ENCODE measurements around the gene GMPR2. TPM values are rescaled to one million over a fixed set of nuclear protein-coding genes. Genes with fewer than 3 reads are reported as not detected.
A peak's percentile ranks its signal among the peaks of the same experiment; 100 is the strongest.

GMPR2 gene
- total RNA-seq, 1 donor: 87.7 TPM

- no peak for TF ChIP-seq CTCF (IDR thresholded peaks at IDR 0.05; ENCODE audit: insufficient read depth, low read depth, low read length)
- no peak for DNase-seq (ENCODE audit: low read depth)
- H3K4me3 ChIP-seq (ENCODE audit: low read depth, low read length): peak overlapping the region; percentile 84
Observed at GRCh38 chr14:24194186-24194872, 38.4 kb upstream of the GMPR2 start.

GRCh38 chr14:24194873-24195185, 37.9 kb upstream of the GMPR2 start:
- DNase-seq (ENCODE audit: low read depth): no peak
- no peak for TF ChIP-seq CTCF (IDR thresholded peaks at IDR 0.05; ENCODE audit: insufficient read depth, low read depth, low read length)
- H3K4me3 ChIP-seq (ENCODE audit: low read depth, low read length): peak overlapping the region; percentile 84

DNA sequence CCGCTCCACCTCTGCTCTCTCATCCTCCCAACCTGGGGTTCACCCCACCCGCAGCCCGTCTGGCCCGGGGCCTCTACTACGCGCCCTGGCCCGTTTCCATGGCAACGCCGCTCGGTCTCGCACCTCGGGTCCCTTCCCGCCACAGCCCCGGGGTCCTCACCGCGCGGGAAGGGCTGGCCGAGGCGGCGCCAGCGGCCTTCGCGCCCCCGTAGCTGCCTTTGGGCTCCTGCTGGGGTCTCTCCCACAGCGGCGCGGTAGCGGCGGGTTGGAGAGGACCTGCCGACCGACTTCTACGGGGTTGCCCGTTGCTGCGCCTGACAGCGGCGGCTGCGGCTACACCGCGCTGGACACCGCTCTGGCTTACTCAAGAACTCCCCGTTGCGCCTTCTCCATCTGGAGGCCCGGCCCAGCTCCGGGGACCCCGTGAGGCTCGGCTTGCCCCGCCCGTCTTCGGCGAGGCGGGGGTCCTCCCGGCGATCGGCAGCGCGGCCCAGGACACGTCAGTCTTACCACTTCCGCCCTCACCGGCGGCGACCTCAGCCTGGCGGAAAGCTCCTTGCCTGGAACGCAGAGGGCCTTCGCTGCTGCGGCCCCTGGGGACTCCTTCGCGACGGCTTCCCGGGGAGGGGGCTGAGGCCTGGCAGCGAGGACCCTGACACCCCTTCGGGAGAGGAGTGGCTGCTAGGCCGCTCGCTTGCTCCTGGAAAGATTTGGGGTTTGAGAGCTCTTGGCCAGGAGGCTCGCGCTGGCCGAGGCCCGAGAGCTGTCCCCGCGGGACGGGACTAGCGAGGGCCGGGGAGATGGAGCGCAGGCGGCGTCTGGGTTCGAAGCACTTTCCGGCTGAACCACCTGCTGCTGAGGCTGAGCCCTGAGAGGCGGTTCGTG, 37.3 kb upstream of the GMPR2 start, which contains the start of gene TM9SF1:
TM9SF1 (minus strand) TSS at position 256 of the 885 bp plus-strand sequence. CDS start 422 bp downstream, outside the sequence.
- no peak for TF ChIP-seq CTCF (IDR thresholded peaks at IDR 0.05; ENCODE audit: insufficient read depth, low read depth, low read length)
- peak within 1 kb of the TSS; percentile 84 for H3K4me3 ChIP-seq (ENCODE audit: low read depth, low read length)
- peak; percentile 91 for DNase-seq (ENCODE audit: low read depth)

- DNase-seq (ENCODE audit: low read depth): peak; percentile 39
- no peak for TF ChIP-seq CTCF (IDR thresholded peaks at IDR 0.05; ENCODE audit: insufficient read depth, low read depth, low read length)
- H3K4me3 ChIP-seq (ENCODE audit: low read depth, low read length): peak overlapping the region; percentile 84
Observed at GRCh38 chr14:24196071-24197055, 36.4 kb upstream of the GMPR2 start.

DNA sequence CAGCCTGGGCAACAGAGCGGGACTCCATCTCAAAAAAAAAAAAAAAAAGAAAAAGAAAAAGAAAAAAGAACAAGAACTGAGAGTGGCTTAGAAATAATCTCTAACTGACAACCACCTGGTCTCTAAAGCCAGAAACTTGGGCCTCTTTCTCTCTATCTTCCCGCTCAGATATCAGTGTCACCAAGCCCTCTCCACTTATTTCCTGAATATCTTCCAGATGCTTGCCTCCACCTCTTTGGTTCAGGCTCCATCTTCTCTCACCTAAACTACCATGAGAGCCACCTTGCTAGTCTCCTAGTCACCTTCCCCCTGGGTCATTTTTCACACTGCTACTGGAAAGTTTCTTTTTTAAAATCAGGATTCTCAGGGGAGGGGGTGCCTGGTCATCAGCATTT, 35.7 kb upstream of the GMPR2 start:
- DNase-seq (ENCODE audit: low read depth): no peak

More for the DNA sequence above, 35.7 kb upstream of the GMPR2 start:
- no peak for TF ChIP-seq CTCF (IDR thresholded peaks at IDR 0.05; ENCODE audit: insufficient read depth, low read depth, low read length)
- peak overlapping the region; percentile 12 for H3K4me3 ChIP-seq (ENCODE audit: low read depth, low read length)

Data from fibroblast of villous mesenchyme (primary cell).